ENCODE data around the gene MAT1A. TPM values are rescaled to one million over a fixed set of nuclear protein-coding genes. Genes with fewer than 3 reads are reported as not detected.

MAT1A gene
- total and polyA plus RNA-seq, 2 experiments from 2014 or later = 0.97 to 8.0 TPM

GRCh38 chr10:80284522-80284921, 4.9 kb downstream of the MAT1A start:
- H3K4me1 Mint-ChIP-seq = peaks cover 14% of the 10 kb centered on the region; the same call in 2 of the 3 replicates
- Histone ChIP-seq H2AFZ (no peak overlapping the region), H4K20me1 (replicated peaks; ENCODE audit: insufficient read depth) (no peaks in the 10 kb centered on the region), H3K36me3 (ENCODE audit: insufficient read depth) (no peaks in the 10 kb centered on the region), H3K27me3 (ENCODE audit: insufficient read depth) (no peaks in the 10 kb centered on the region), H3K79me2 (replicated peaks; ENCODE audit: insufficient read depth) (no peaks in the 10 kb centered on the region), H3K27ac (ENCODE audit: low read depth) (no peak overlapping the region), H3F3A (replicated peaks; ENCODE audit: low read depth) (no peaks in the 10 kb centered on the region), H3K9me2 (ENCODE audit: insufficient read depth) (peaks cover 5% of the 10 kb centered on the region; the same call in 1 of the 2 replicates), H3K4me1 (ENCODE audit: insufficient read depth) (0 out of 2 replicates have a peak, but pooled peaks cover 5% of the 10 kb centered on the region), H3K4me3 (no peak overlapping the region), H3K4me2 (no peak overlapping the region)
- no peaks in the 10 kb centered on the region for H3K9me3 Mint-ChIP-seq
- no peak overlapping the region for H3K27ac Mint-ChIP-seq
- peaks cover 9% of the 10 kb centered on the region for H3K27me3 Mint-ChIP-seq (ENCODE audit: insufficient read depth, low read depth, poor library complexity)
- H3K36me3 Mint-ChIP-seq (ENCODE audit: low read depth) = no peaks in the 10 kb centered on the region
- no peak overlapping the region for H3K4me3 Mint-ChIP-seq
- TF ChIP-seq ZNF114 (CRISPR knock-in tag; IDR thresholded peaks at IDR 0.05) (no peak), NANOG (IDR thresholded peaks at IDR 0.05; ENCODE audit: borderline replicate concordance) (no peak), JUNB (IDR thresholded peaks at IDR 0.05; ENCODE audit: unreplicated experiment) (no peak), CREB1 (CRISPR knock-in tag; IDR thresholded peaks at IDR 0.05; ENCODE audit: low read depth) (no peak), POLR2AphosphoS5 (IDR thresholded peaks at IDR 0.05; ENCODE audit: low read depth) (no peak), STAT1 (IDR thresholded peaks at IDR 0.05; ENCODE audit: unreplicated experiment) (no peak)
- no peak for DNase-seq (ENCODE audit: low spot score)
- no peak for ATAC-seq

- H3K27ac Mint-ChIP-seq = no peak overlapping the region
- Histone ChIP-seq H3K9me2 (ENCODE audit: insufficient read depth) (no peaks in the 10 kb centered on the region), H3K4me1 (ENCODE audit: insufficient read depth) (0 out of 2 replicates have a peak, but pooled peaks cover 5% of the 10 kb centered on the region), H3K27me3 (ENCODE audit: insufficient read depth) (no peaks in the 10 kb centered on the region), H3K4me2 (no peak overlapping the region), H3K4me3 (no peak overlapping the region), H3K36me3 (ENCODE audit: insufficient read depth) (no peaks in the 10 kb centered on the region), H3K79me2 (replicated peaks; ENCODE audit: insufficient read depth) (no peaks in the 10 kb centered on the region), H3F3A (replicated peaks; ENCODE audit: low read depth) (no peaks in the 10 kb centered on the region), H3K27ac (ENCODE audit: low read depth) (no peak overlapping the region), H2AFZ (no peak overlapping the region), H4K20me1 (replicated peaks; ENCODE audit: insufficient read depth) (no peaks in the 10 kb centered on the region)
- ATAC-seq (no peak), DNase-seq (ENCODE audit: low spot score) (no peak)
- TF ChIP-seq EZH2phosphoT487 (IDR thresholded peaks at IDR 0.05; ENCODE audit: unreplicated experiment) (no peak), ZNF114 (CRISPR knock-in tag; IDR thresholded peaks at IDR 0.05) (no peak), REST (IDR thresholded peaks at IDR 0.05; ENCODE audit: unreplicated experiment) (no peak), EZH2 (IDR thresholded peaks at IDR 0.05; ENCODE audit: low read depth, unreplicated experiment) (no peak), JUNB (IDR thresholded peaks at IDR 0.05; ENCODE audit: unreplicated experiment) (no peak), ZNF331 (CRISPR knock-in tag; IDR thresholded peaks at IDR 0.05; ENCODE audit: low read depth) (no peak), CREB1 (CRISPR knock-in tag; IDR thresholded peaks at IDR 0.05; ENCODE audit: low read depth) (no peak), POLR2AphosphoS5 (IDR thresholded peaks at IDR 0.05; ENCODE audit: low read depth) (no peak), ETS1 (IDR thresholded peaks at IDR 0.05) (no peak), CTCF (conservative IDR thresholded peaks at IDR 0.05; ENCODE audit: low read depth in 2 of 2) (no peak)
- H3K27me3 Mint-ChIP-seq (ENCODE audit: insufficient read depth, low read depth, poor library complexity) = peaks cover 11% of the 10 kb centered on the region
- H3K36me3 Mint-ChIP-seq (ENCODE audit: low read depth) = no peaks in the 10 kb centered on the region
- H3K9me3 Mint-ChIP-seq = no peaks in the 10 kb centered on the region
- H3K4me1 Mint-ChIP-seq = peaks cover 10% of the 10 kb centered on the region; the same call in 2 of the 3 replicates
- H3K4me3 Mint-ChIP-seq = no peak overlapping the region
Measured at GRCh38 chr10:80283536-80284199, 5.8 kb downstream of the MAT1A start.
